HepG2 (cell line): ENCODE data around the gene ATP2B3. TPM values are rescaled to one million over a fixed set of nuclear protein-coding genes. Genes with fewer than 3 reads are reported as not detected.

Source experiments
- ATAC-seq: fragments of 200-7000 bp; cut with Tn5 transposase; 3 replicates; pipeline ENCODE4 v1.9.1; 2020; ENCODE audit warnings: mild to moderate bottlenecking, moderate library complexity
- BruUV-seq: library from RNA; stranded (reverse); fragments of 400-500 nt; replicated peaks from 2 replicates; lab custom pipeline; 2021; lab: Mats Ljungman, UMichigan
- CTCF ChIA-PET: fragments of 300-600 bp; formaldehyde crosslinking; extraction: SDS; loops from one replicate; lab custom pipeline; 2021; ENCODE audit warnings: low total read pairs, inconsistent platforms, low intra/inter-chr PET ratio; lab: Yijun Ruan, JAX
- POLR2A ChIA-PET: fragments of 350-600 bp; sonication (Branson Sonifier 250); formaldehyde crosslinking; loops from one replicate; lab custom pipeline; 2020; ENCODE audit warnings: antibody characterized with exemption, inconsistent platforms; lab: Yijun Ruan, JAX
- DNase-seq: peaks from one replicate; pipeline ENCODE4 v3.0.0-alpha.2; 2015; ENCODE audit warnings: low spot score
- FAIRE-seq: peaks from 3 replicates; lab custom pipeline; 2011; peaks lifted over from hg19 to GRCh38; lab: Jason Lieb, UNC
- H2AFZ ChIP-seq: one replicate; pipeline ENCODE4 v1.6.1; 2011; ENCODE audit warnings: low read length, inconsistent platforms
- H3K27ac ChIP-seq: fragments of 300-600 bp; 3 replicates; pipeline ENCODE4 v1.8.0; 2011; ENCODE audit warnings: mixed run types, mild to moderate bottlenecking, mixed read lengths, low read length, inconsistent platforms; ENCODE audit not compliant: insufficient read depth; ENCODE audit errors: extremely low read length
- H3K27me3 ChIP-seq, 2 experiments: fragments of 200-600 bp in 1 of 2; 2 replicates in 1 of 2; 3 replicates in 1 of 2; pipeline versions ENCODE4 v1.6.0 to v1.8.0; 2011; ENCODE audit warnings: low read length in 2 of 2, mild to moderate bottlenecking in 2 of 2, moderate library complexity in 2 of 2, inconsistent platforms in 1 of 2; ENCODE audit not compliant: insufficient read depth in 2 of 2, control insufficient read depth in 1 of 2
- H3K36me3 ChIP-seq, 2 experiments: fragments of 200-600 bp in 1 of 2; replicated peaks in 1 of 2; 2 replicates in 1 of 2; 3 replicates in 1 of 2; pipeline versions ENCODE4 v1.5.1 to v1.8.0; 2011; ENCODE audit warnings: low read length in 2 of 2, inconsistent platforms in 1 of 2; ENCODE audit not compliant: insufficient read depth in 2 of 2, control insufficient read depth in 1 of 2
- H3K4me1 ChIP-seq: 2 replicates; pipeline ENCODE4 v1.5.1; 2012; ENCODE audit warnings: low read length, inconsistent platforms; ENCODE audit not compliant: insufficient read depth
- H3K4me2 ChIP-seq: 2 replicates; pipeline ENCODE4 v1.6.0; 2011; ENCODE audit warnings: low read depth, low read length, inconsistent platforms
- H3K4me3 ChIP-seq, 3 experiments: fragments of 200-600 bp in 1 of 3; sonication (generic), shearing (Covaris generic) in 1 of 3; replicated peaks in 1 of 3; 2 replicates each; pipeline ENCODE4 v1.5.1; 2011 to 2016; ENCODE audit warnings: low read length in 3 of 3, inconsistent platforms in 2 of 3, low read depth in 2 of 3, mild to moderate bottlenecking in 2 of 3, control low read depth in 1 of 3, mixed read lengths in 1 of 3; ENCODE audit not compliant: insufficient read depth in 1 of 3
- H3K79me2 ChIP-seq: one replicate; pipeline ENCODE4 v1.6.1; 2011; ENCODE audit warnings: low read length, inconsistent platforms; ENCODE audit not compliant: insufficient read depth
- H3K9ac ChIP-seq: 2 replicates; pipeline ENCODE4 v1.6.0; 2011; ENCODE audit warnings: mild to moderate bottlenecking, low read depth, low read length, inconsistent platforms; ENCODE audit not compliant: insufficient read depth
- H3K9me3 ChIP-seq: 2 replicates; pipeline ENCODE4 v1.5.1; 2012; ENCODE audit warnings: mild to moderate bottlenecking, low read length
- H4K20me1 ChIP-seq: 2 replicates; pipeline ENCODE4 v1.6.0; 2011; ENCODE audit warnings: inconsistent platforms, mild to moderate bottlenecking, low read length, moderate library complexity; ENCODE audit not compliant: insufficient read depth
- CHCHD3 ChIP-seq: sonication (generic); formaldehyde crosslinking; IDR thresholded peaks from 2 replicates; pipeline ENCODE4 v1.8.0; 2022; ENCODE audit warnings: mild to moderate bottlenecking, missing genetic modification reagents, moderate library complexity
- HNRNPL ChIP-seq: fragments of 200-400 bp; formaldehyde crosslinking; IDR thresholded peaks from 2 replicates; pipeline ENCODE4 v1.6.1; 2017; ENCODE audit warnings: mild to moderate bottlenecking, low read depth, low read length
- KMT2B ChIP-seq: IDR thresholded peaks from 2 replicates; pipeline ENCODE4 v1.6.1; 2016; ENCODE audit warnings: missing genetic modification reagents, missing compliant biosample characterization
- TEAD3 ChIP-seq: optimal IDR thresholded peaks from 2 replicates; pipeline ENCODE3; 2016; ENCODE audit warnings: borderline replicate concordance
- ZFP36 ChIP-seq: fragments of 150-350 bp; IDR thresholded peaks from 2 replicates; pipeline ENCODE4 v1.6.1; 2018; ENCODE audit warnings: borderline replicate concordance, low read length, low read depth; ENCODE audit not compliant: partially characterized antibody
- ZNF569 ChIP-seq: sonication (generic); formaldehyde crosslinking; IDR thresholded peaks from 2 replicates; pipeline ENCODE4 v1.5.0; 2020; ENCODE audit warnings: mild to moderate bottlenecking, missing genetic modification reagents, moderate library complexity, borderline replicate concordance
- ZNF7 ChIP-seq: IDR thresholded peaks from 2 replicates; pipeline ENCODE4 v1.6.1; 2016; ENCODE audit warnings: missing biosample characterization, missing genetic modification reagents
- WGBS: methylation state at CpG from one replicate; pipeline ENCODE4 v1.1.6; 2017; ENCODE audit warnings: low lambda C conversion rate; 5-methylcytosine and 5-hydroxymethylcytosine counted together
- in situ Hi-C: cut with HindIII; loops from 2 replicates; pipeline ENCODE4 v1.10.0; 2017; ENCODE audit warnings: low pct_unique_long_range_greater_than_20kb; ENCODE audit not compliant: extremely low pct_ligation_motif_present
- intact Hi-C: fragments of 100-400 bp; cut with micrococcal nuclease; formaldehyde crosslinking; loops from one replicate; pipeline ENCODE4 v1.10.0; 2022; ENCODE audit not compliant: unreplicated experiment
- polyA plus RNA-seq, 8 experiments: library from polyadenylated mRNA; depleted of rRNA in 3 of 8; stranded (reverse) in 7 of 8; unstranded in 1 of 8; fragments of >200 nt; fragmentation: Illumina TruSeq in 4 of 8; extraction: Trizol in 4 of 8; gene quantifications; 2 replicates each; pipeline versions ENCODE4 v1.2.1 to v1.2.3, GENCODE V29; 2011 to 2016; ENCODE audit warnings: low read depth in 4 of 8, missing spikeins in 1 of 8, mixed read lengths in 1 of 8; ENCODE audit not compliant: insufficient read depth in 1 of 8
- total RNA-seq, 5 experiments: library from RNA; depleted of rRNA; stranded (reverse); fragments of >200 nt; fragmentation: Illumina TruSeq; extraction: Trizol; gene quantifications; 2 replicates each; pipeline ENCODE4 v1.2.3, GENCODE V29; 2016; ENCODE audit warnings: low read depth in 1 of 5
- TF ChIP-seq, protein P1 (sequence below): sonication (generic); formaldehyde crosslinking; IDR thresholded peaks from 2 replicates; pipeline ENCODE4 v1.5.0; 2020; ENCODE audit warnings: missing genetic modification reagents
- TF ChIP-seq, protein P2 (sequence below): sonication (generic); formaldehyde crosslinking; IDR thresholded peaks from 2 replicates; pipeline ENCODE4 v1.4.0; 2020; ENCODE audit warnings: missing genetic modification reagents; ENCODE audit errors: not compliant biosample characterization
- TF ChIP-seq, protein P3 (sequence below): sonication (generic); formaldehyde crosslinking; IDR thresholded peaks from 2 replicates; pipeline ENCODE4 v1.5.1; 2020; ENCODE audit warnings: missing genetic modification reagents, mild to moderate bottlenecking, borderline replicate concordance
- TF ChIP-seq, protein P4 (sequence below): sonication (generic); formaldehyde crosslinking; IDR thresholded peaks from 2 replicates; pipeline ENCODE4 v1.4.0; 2020; ENCODE audit warnings: mild to moderate bottlenecking, missing genetic modification reagents, borderline replicate concordance
- TF ChIP-seq, protein P5 (sequence below): IDR thresholded peaks from 2 replicates; pipeline ENCODE4 v1.6.1; 2016; ENCODE audit warnings: control low read depth

The ATP2B3 gene
- total and polyA plus RNA-seq, 2 of the 13 experiments (the other 11 are each of a cell fraction or from before 2014, with no cell fraction given): not detected

DNA sequence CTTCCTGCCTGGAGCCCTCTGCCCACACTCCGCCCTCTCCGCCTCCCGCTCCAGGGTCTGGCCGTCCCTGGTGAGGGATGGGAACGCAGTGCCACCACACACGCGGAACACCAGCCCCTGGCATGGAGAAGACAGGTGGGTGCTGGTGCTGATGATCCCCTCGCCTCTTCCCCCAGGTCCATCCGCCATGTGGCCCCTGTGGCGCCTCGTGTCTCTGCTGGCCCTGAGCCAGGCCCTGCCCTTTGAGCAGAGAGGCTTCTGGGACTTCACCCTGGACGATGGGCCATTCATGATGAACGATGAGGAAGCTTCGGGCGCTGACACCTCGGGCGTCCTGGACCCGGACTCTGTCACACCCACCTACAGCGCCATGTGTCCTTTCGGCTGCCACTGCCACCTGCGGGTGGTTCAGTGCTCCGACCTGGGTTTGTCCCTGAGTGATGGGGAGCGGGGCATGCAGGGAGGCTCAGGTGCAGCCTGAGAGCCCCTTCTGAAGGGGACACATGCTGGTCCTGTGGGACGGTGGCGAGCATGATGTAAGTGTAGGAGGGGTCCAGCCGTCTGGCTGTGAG, 12.9 kb upstream of the ATP2B3 start:
- no TSS peak for BruUV-seq
- Histone ChIP-seq H3K4me2 (no peak overlapping the region), H3K9ac (no peak overlapping the region), H3K36me3 (no peaks in the 10 kb centered on the region), H3K27me3 (no peaks in the 10 kb centered on the region), H3K9me3 (no peaks in the 10 kb centered on the region), H3K27ac (no peak overlapping the region), H3K79me2 (no peaks in the 10 kb centered on the region), H3K4me1 (no peaks in the 10 kb centered on the region), H4K20me1 (no peaks in the 10 kb centered on the region), H3K4me3 (no peak overlapping the region), H2AFZ (no peak overlapping the region)
- ChIA-PET POLR2A (no interaction called here), CTCF (no interaction called here)
- intact Hi-C loops (no loop called here), in situ Hi-C loops (loop anchor here (5.0 to 10.0 kb wide), 2 partner anchors 32 to 50 kb away; partner anchors contain the start of gene HAUS7)
- TF ChIP-seq, protein P1, sequence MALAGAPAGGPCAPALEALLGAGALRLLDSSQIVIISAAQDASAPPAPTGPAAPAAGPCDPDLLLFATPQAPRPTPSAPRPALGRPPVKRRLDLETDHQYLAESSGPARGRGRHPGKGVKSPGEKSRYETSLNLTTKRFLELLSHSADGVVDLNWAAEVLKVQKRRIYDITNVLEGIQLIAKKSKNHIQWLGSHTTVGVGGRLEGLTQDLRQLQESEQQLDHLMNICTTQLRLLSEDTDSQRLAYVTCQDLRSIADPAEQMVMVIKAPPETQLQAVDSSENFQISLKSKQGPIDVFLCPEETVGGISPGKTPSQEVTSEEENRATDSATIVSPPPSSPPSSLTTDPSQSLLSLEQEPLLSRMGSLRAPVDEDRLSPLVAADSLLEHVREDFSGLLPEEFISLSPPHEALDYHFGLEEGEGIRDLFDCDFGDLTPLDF (CRISPR knock-in tag): no peak
- TF ChIP-seq HNRNPL (0 out of 2 replicates have a peak, but pooled peaks have one; percentile 24), ZNF569 (CRISPR knock-in tag) (no peak)
- WGBS: no CpG with 5 or more reads among the region's 26 CpGs
- FAIRE-seq: no peak
- ATAC-seq: no peak
- DNase-seq: no peak

DNA sequence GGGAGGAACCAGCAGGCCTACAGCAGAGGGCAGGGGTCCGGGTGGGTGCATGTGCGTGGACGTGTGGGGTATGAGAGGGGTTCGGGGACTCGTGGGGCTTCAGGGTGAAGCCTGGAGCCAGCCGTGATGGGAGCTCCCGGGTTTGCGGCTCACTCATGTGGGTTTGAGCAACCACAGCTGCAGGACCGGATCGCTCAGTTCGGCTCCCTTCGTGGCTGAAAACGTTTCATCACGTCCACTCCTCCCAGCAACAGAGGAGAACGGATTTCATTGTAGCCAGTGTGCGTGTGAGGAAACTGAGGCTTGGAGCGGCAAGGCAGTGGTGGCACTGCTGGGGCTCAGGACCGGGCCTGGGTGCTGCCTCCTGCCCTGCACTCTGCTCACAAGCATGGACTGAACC, 12.1 kb upstream of the ATP2B3 start:
- ChIA-PET CTCF (no interaction called here), POLR2A (no interaction called here)
- Histone ChIP-seq H3K36me3 (no peaks in the 10 kb centered on the region), H2AFZ (no peak overlapping the region), H3K4me2 (no peak overlapping the region), H3K4me1 (no peaks in the 10 kb centered on the region), H3K27ac (no peak overlapping the region), H3K27me3 (no peaks in the 10 kb centered on the region), H3K9me3 (no peaks in the 10 kb centered on the region), H4K20me1 (no peaks in the 10 kb centered on the region), H3K4me3 (no peak overlapping the region), H3K79me2 (no peaks in the 10 kb centered on the region), H3K9ac (no peak overlapping the region)
- DNase-seq (no peak), ATAC-seq (no peak), FAIRE-seq (no peak)
- BruUV-seq: no TSS peak
- intact Hi-C loops (no loop called here), in situ Hi-C loops (loop anchor here (5.0 to 10.0 kb wide), 2 partner anchors 33 to 51 kb away; partner anchors contain the start of gene HAUS7)
- WGBS: 32% methylated on average over 5 of the region's 18 CpGs
- TF ChIP-seq, protein P2, sequence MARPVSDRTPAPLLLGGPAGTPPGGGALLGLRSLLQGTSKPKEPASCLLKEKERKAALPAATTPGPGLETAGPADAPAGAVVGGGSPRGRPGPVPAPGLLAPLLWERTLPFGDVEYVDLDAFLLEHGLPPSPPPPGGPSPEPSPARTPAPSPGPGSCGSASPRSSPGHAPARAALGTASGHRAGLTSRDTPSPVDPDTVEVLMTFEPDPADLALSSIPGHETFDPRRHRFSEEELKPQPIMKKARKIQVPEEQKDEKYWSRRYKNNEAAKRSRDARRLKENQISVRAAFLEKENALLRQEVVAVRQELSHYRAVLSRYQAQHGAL: no peak
- no peak for TF ChIP-seq KMT2B (CRISPR knock-in tag)
- TF ChIP-seq, protein P3, sequence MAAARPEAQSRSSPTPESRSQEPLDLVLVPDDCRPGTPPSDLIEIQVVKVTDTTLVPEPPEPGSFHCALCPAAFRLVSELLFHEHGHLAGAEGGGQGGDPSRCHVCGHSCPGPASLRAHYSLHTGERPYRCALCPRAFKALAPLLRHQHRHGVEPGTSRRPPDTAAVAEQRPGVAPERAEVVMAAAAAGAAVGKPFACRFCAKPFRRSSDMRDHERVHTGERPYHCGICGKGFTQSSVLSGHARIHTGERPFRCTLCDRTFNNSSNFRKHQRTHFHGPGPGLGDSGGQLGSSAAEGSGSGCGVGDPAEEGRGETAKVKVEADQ: no peak
- TF ChIP-seq, protein P4, sequence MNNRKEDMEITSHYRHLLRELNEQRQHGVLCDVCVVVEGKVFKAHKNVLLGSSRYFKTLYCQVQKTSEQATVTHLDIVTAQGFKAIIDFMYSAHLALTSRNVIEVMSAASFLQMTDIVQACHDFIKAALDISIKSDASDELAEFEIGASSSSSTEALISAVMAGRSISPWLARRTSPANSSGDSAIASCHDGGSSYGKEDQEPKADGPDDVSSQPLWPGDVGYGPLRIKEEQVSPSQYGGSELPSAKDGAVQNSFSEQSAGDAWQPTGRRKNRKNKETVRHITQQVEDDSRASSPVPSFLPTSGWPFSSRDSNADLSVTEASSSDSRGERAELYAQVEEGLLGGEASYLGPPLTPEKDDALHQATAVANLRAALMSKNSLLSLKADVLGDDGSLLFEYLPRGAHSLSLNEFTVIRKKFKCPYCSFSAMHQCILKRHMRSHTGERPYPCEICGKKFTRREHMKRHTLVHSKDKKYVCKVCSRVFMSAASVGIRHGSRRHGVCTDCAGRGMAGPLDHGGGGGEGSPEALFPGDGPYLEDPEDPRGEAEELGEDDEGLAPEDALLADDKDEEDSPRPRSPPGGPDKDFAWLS (CRISPR knock-in tag): no peak
- TF ChIP-seq, protein P5, sequence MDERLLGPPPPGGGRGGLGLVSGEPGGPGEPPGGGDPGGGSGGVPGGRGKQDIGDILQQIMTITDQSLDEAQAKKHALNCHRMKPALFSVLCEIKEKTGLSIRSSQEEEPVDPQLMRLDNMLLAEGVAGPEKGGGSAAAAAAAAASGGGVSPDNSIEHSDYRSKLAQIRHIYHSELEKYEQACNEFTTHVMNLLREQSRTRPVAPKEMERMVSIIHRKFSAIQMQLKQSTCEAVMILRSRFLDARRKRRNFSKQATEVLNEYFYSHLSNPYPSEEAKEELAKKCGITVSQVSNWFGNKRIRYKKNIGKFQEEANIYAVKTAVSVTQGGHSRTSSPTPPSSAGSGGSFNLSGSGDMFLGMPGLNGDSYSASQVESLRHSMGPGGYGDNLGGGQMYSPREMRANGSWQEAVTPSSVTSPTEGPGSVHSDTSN (CRISPR knock-in tag): no peak
- TF ChIP-seq TEAD3 (CRISPR knock-in tag): no peak
- TF ChIP-seq CHCHD3 (CRISPR knock-in tag): no peak
- no peak for TF ChIP-seq ZNF7
- no peak for TF ChIP-seq ZFP36
